GM21825 (cell line): ENCODE data around the gene PBRM1.

ENCODE experiments used
- ATAC-seq: cut with Tn5 transposase; IDR thresholded peaks from one replicate; pipeline ENCODE4 v1.9.1; 2021; ENCODE audit warnings: mild to moderate bottlenecking, moderate library complexity; ENCODE audit not compliant: unreplicated experiment

The PBRM1 gene

GRCh38 chr3:52512727-52513126 lies 173.0 kb downstream of the PBRM1 start:
- ATAC-seq = no peak

GRCh38 chr3:52512105-52512504 lies 173.6 kb downstream of the PBRM1 start:
- no peak for ATAC-seq

DNA sequence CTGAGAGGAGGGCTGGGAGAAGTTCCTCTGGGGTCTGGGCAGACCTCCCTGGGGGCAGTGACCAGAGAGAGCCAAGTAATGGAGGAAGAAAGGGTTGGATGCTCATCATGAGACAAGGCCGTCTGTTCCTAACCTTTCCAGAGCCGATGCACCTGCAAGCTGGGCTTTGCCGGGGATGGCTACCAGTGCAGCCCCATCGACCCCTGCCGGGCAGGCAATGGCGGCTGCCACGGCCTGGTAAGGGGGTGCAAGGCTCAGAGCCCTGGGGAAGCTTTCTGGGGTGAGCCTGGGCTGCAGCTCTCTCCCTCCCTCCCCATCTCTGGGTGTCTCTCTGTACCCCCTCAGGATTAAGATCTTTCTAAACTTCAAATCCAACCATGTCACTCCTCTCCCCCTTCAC lies 174.2 kb downstream of the PBRM1 start:
- ATAC-seq = no peak

- no peak for ATAC-seq
Observed at GRCh38 chr3:52509753-52510328, 175.9 kb downstream of the PBRM1 start.

DNA sequence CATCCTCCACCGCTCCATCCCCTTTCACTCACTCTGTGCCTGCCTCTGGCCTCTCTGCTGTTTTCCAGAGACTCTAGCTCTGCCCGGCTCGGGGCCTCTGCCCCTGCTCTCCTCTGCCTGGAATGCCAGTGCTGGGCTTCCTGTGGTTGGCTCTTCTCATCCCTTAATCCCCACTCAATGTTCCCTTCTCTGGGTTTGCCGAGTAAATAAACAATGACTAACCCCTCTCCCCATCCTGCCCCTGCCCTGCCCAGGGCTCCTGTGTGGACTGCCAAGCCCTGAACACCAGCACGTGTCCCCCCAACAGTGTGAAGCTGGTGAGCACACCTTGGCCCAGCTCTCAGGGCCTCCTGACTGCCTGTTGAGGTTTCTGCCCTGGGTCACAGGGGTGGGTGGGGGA lies 178.4 kb downstream of the PBRM1 start:
- ATAC-seq = no peak

DNA sequence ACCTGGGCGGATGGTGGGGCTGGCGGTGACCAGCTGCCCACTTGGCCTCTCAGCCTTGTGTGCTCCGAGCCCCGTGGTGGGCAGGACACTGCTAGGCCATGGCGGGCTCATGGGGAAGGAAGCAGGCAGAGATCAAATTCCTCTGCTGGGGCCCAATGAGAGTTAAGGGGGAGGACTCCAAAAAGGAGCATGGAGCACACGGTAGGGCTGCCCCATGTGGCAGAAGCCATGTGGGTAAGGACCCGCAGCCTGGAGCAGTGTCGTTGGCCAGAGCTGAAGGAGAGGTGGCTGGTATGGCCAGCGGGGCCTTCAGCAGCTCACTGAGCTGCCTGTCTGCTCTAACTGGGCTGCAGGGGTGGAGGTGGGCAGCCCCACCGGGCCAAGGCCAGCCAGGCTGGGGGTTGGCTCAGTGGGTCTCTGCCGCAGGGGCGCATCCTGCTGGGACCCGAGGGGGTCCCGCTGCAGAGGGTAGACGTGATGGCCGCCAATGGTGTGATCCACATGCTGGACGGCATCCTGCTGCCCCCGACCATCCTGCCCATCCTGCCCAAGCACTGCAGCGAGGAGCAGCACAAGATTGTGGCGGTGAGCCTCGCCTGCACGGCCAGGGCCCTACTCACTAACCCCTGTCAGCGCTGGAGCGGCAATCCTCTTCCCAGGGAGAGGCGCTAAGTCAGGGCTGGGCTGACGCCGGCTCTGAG lies 179.3 kb downstream of the PBRM1 start:
- ATAC-seq = no peak

DNA sequence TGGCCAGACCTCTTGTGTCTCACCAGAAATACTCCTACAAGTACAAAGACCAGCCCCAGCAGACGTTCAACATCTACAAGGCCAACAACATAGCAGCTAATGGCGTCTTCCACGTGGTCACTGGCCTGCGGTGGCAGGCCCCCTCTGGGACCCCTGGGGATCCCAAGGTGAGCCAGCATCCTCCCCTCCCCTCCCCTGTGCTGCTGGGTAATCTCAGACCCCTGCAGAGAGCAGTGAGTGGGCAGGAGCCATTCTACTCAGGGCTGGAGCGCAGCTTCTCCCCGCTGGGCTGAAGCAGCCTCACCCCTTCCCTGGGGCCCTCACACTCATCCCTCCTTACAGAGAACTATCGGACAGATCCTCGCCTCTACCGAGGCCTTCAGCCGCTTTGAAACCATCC lies 180.7 kb downstream of the PBRM1 start:
- ATAC-seq = no peak

GRCh38 chr3:52503788-52504424 lies 181.8 kb downstream of the PBRM1 start:
- ATAC-seq = no peak

- no peak for ATAC-seq
Observed at GRCh38 chr3:52502808-52503350, 182.8 kb downstream of the PBRM1 start.

GRCh38 chr3:52502001-52502400 lies 183.7 kb downstream of the PBRM1 start:
- no peak for ATAC-seq

DNA sequence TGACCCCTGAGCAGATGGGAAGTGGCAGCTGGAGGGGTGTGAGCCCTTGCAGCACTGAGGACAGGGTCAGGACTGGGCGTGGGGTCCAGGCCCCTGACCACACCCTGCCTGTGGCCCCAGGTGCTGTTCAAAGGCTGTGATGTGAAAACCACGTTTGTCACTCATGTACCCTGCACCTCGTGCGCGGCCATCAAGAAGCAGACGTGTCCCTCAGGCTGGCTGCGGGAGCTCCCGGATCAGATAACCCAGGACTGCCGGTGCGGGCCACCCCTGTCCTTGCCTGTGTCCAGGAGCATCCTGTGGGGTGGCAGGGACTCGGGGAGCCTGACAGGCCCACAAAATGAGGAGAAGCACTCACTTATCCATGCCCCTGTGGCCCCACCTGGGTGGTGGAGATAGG lies 184.7 kb downstream of the PBRM1 start:
- no peak for ATAC-seq

DNA sequence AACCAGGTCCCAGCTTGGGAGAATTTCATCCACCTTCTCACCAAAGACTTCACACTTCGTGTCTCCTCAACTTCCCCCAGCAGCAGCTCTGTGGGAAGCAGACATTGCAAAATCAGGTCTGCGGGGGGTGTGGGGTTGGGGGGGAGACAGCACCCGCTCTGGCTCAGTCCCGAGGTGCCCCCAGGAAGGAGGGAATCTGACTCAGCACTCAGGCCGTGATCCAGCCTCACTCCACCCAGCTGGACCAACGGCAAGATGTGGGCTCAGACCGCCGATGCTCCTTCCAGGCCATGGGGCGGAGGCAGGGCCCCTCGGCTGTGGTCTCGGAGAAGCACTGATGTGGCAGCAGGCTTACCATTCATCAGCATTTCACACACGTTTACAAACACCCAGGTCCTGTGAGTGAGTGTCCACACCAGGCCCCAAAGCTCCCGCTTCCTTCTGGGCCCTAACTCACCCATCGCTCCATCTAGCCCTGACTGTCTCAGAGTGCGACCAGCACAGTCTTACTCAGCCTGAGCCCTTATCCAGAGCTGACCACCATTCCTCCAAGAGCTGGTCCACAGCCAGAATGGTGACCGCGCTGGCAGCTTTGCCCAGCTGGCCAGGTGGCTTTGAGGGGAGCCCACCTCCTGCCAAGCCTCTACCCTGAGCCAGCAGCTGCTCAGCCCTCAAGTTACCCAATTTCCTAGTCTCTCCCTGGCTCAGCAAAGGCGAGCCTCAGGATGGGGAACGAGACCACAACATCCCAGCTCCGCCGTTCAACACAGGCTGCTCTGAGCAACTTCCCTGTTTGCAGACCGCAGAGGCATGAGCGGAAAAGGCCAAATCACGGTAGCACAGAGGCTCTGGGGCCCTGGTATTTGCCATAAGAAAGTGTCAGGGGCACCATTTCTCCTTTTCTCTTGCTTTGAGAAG lies 187.3 kb downstream of the PBRM1 start:
- ATAC-seq = no peak

GRCh38 chr3:52495777-52496602 lies 189.7 kb downstream of the PBRM1 start:
- no peak for ATAC-seq
